Fibroblast of skin of back (primary cell): ENCODE results near the gene SLC26A8.
"Not testable (repeated sequence)": the region's sequence is repeated elsewhere in the genome, so short reads cannot be mapped to it uniquely, and the experiment has no call there.

Experiments
- DNase-seq: peaks from one replicate; pipeline ENCODE4 v3.0.0-alpha.2; 2013

The SLC26A8 gene

DNA sequence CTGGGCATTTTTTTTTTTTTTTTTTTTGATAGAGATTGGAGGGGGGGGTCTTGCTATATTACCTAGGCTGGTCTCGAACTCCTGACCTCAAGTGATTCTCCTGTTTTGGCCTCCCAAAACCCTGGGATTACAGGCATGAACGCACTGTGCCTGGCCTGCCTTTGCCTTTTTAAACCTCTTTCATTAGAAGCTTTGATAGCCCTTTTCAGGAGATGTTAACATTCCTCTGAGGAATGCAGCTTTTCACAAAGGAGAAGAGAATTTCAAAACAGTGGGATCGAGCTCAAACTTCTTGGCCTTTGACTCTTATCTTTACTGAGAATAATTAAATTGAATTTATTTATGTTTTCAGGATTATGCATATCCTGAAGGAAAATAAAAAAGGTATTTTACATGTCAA is 31.3 kb downstream of the SLC26A8 start:
- no peak for DNase-seq

DNA sequence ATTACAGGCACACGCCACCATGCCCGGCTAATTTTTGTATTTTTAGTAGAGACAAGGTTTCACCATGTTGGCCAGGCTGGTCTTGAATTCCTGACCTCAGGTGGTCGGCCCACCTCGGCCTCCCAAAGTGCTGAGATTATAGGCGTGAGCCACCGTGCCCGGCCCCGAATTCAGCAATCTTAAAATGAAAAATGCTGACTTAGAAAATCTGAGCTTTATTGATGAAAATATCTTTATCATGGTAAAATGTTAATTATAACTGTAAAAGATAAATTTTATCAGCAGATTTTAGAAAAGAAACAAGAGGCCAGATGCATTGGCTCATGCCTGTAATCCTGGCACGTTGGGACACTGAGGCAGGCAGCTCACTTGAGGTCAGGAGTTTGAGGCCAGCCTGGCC is 36.4 kb downstream of the SLC26A8 start:
- DNase-seq: not testable (repeated sequence)

- no peak for DNase-seq
These were observed 39.7 kb downstream of the SLC26A8 start for GRCh38 chr6:35984701-35985100.

DNA sequence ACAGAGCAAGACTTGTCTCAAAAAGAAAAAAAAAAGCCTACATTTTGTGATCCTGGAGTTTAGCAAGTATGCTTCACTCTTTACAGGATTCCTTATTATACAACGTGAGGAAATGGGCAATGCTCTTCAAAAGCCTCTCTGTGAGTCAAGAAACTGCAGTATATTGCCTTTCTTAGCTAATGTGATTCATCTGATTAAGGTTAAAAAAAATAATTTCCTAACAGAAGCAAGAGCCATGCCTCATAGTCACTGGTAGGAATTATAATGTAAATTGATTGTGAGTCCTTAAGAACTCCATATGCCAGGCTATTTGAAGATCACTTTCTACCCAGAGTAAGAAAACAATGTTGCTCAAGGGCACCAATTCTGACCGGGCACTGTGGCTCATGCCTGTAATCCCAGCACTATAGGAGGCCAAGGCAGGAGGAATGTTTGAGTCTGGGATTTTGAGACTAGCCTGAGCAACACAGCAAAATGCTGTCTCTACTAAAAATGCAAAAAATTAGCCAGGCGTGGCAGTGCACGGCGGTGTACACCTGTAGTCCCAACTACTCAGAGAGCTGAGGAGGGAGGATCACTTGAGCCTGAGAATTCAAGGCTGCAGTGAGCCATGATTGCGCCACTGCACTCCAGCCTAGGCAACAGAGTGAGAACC is 43.3 kb downstream of the SLC26A8 start:
- no peak for DNase-seq

GRCh38 chr6:35980126-35980525 is 44.3 kb downstream of the SLC26A8 start:
- DNase-seq: not testable (repeated sequence)

DNA sequence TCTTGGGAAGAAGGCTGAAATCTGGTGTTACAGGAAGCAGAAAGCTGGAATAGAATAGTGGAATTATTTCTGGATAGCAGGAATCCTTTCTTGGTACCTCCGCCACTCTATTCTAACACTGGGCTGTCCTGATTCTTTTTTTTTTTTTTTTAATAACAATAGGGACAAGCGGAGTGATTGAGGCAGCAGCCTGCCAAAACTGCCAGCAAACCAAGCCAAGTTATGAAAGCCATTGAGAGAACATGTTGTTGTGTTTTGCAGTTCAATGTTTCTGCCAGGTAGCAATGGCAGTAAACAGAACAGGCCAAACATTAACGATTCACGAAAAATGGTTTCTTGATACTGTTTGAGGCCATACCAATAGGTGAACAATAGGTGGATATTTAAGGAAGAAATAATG is 47.1 kb downstream of the SLC26A8 start:
- no peak for DNase-seq

DNA sequence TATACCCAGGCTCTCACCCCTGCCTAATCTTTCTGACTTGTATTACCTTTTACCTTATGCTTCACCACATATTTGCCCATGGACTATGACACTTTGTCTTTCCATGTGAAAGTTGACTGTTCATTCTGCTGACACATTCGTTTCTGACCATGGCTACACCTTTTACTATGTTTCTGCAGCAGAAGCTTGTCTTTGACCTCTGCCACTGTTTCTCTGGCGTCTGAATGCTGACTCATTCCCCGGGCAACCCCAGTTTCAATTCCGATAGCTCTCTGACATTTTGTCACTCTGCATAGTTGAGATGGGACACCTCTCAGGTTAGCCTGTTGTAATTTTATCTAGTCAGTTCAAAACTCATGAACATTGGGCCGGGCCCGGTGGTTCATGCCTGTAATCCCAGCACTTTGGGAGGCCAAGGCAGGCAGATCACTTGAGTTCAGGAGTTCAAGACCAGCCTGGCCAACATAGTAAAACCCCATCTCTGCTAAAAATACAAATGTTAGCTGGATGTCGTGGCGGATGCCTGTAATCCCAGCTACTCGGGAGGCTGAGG is 50.7 kb downstream of the SLC26A8 start:
- no peak for DNase-seq

DNA sequence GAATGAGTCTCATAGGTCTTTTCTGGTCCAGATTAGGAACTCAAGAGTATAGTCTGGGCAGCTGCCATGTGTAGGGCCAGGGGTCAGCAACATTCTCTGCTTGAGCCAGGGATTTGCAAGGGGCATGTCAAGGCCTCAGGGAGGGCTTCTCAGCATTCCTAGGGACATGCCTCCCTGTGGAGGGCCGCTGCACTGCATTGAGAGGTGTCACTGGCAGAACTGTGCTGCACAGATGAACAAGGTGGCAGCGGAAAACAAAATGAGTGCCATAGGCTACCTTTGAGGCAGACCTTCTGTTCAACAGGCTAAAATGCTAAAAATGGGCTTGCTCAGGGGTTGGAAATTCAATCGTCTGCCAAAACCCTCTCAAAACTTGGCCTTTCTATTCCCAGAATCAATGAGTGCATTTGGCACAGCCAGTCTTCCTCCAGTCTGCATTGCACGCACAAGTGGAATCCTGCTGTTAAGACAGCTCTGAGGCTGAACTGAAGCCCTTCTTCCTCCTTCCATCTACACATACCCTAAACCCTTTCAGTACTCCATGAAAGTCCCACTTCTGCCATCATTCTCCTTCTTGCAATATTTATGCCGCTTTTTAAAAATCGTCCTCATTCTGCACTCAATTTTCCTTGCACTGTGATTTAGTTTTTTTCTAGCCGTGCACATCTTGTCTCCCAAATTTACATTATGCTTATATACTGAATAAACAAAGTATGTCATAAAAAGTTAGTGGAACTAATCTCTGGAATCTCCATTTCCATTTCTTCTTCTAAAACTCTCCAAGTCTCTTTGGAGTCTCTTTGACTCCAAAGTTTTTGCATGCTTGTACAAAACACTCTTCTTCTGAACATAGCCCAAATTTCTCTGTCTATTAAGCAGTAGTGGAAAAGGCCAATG is 51.7 kb downstream of the SLC26A8 start:
- no peak for DNase-seq

DNA sequence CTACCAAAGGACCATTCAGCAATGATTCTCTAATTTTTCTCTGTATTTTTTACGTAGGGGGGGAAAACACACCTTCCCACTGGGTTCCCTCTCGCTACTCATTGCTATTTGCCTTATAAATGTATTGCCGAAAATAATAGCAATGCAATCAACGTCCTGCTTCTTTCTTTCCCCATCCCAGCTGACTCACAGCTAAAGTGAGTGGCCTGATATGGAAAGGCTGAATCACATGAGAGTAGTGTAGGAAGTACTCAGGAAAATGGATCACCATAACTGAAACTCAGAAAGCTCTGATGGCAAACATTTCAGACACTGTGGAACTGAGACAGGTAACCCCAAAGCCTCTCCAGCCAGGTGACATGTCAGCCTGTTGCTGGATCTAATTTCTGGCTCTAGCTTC is 54.3 kb downstream of the SLC26A8 start:
- peak; percentile 13 for DNase-seq

DNA sequence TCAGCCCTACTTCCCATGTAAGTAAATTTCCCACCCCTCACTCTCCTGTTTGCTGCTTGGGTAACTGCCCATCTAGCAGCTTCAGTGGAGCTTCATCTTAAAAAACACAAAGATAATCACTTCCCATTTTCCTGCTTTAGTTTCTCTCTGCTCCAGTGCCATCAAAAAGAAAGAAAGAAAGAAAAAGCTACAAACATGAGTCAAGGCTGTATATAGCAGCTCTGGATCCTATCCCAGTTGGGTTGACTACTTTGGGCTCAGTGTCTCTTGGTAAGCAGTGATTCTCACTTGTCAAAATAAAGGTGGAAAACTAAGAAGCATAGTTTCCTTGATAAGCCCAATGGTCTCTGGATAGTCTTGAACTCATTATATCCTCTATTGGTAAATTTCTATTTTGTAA is 54.8 kb downstream of the SLC26A8 start:
- DNase-seq: no peak

- DNase-seq: no peak
These were observed 55.6 kb downstream of the SLC26A8 start for GRCh38 chr6:35968821-35969220.

DNA sequence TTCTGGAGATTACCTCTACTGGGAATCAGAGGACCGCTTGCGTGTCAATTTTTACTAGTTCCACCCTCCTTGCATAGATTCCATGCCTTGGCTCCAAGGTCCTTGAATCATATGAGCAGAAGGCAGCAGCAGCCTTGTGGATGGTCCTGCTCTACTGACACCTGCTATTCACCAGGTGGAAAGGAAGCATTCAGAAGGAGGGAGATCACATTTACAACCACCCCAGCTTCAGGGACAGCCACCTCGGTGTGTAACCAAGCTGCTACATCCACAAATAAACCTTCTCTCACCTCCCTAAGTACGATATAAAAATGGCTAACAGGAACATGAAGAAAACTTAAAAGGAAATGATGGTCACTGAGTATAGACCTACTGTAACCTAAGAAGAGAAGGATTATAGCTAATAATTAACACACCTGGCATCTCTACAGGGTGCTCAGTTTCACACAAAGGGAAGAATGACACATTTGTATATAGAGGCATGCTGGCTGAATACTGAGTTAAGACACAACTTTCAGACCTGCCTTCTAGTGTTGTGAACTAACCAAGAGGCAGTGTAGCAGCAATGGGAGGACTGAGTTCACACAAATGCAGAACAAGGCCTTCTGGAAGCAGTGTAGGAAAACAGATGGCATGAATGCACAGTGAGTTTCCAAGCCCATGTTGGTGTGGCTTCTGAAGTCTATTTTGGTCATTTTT is 57.2 kb downstream of the SLC26A8 start:
- no peak for DNase-seq

DNA sequence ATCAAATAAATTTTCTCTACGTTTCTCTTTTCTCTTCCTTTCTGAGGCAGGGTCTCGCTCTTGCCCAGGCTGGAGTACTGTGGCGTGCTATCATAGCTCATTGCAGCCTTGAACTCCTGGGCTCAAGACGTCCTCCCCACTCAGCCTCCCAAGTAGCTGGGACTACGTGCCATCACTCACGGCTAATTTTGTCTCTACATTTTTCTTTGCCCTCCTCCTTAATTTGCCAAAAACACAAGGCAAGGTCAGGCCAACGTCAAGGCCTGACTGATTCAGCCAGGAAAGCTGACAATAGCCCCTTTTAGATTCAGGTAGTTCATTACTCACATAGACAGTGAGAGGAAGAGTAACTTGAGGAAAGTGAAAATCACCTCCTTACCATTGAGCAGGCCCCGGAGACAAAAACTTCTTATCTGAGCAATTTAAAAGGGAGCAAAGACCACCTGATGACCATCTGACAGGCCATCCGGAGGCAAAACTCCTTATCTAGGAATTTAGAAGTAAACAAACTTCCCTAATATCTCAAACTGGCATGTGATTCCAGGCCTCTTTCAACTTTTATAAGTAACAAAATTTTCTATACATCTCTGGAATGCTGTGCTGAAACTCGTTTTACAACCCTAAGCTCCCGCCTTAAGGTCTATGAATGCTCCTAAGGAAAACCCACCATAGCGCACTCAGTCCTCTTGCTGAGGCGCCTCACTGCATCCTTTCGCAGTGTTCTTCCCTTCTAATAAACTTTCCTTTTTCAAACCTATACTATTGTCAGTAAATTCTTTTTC is 61.5 kb downstream of the SLC26A8 start:
- DNase-seq: no peak

DNA sequence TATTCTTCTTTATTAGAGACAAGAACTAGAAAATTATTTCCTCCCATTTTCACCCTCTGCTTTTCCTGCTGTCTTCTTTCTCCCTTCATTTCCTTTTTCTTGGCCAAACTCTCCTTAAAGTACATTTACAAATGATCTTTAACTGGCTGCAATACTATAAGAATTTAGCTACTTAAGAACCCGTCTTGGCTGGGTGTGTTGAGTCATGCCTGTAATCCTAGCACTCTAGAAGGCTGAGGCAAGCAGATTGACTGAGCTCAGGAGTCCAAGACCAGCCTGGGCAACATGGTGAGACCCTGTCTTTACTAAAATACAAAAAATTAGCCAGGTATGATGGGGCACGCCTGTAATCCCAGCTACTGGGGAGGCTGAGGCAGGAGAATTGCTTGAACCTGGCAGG is 64.3 kb downstream of the SLC26A8 start:
- DNase-seq: no peak

- no peak for DNase-seq
These were observed 68.5 kb downstream of the SLC26A8 start for GRCh38 chr6:35955970-35956369.

GRCh38 chr6:35955521-35955920 is 68.9 kb downstream of the SLC26A8 start:
- DNase-seq: no peak

DNA sequence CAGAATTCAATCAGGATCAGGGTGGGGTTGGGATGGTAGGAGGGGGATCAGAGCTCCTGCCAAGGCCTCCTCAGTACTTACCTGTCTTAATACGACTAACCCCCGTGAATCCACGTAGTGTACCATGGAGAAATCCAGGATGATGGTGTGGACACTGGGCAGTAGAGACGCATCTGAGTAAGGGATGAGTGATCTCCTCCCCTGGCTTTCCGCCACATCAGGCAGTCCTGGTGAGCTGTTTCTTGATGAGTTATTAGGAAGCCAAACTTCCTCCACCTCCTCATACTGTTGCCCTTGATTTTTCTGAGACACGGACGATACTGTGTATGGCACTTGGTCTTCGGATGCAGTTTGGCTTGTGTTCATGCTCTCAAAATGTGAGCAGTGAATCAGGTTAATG is 69.4 kb downstream of the SLC26A8 start:
- no peak for DNase-seq

- DNase-seq: no peak
These were observed 70.1 kb downstream of the SLC26A8 start for GRCh38 chr6:35954333-35954732.

GRCh38 chr6:35948725-35949124 is 75.7 kb downstream of the SLC26A8 start:
- DNase-seq: peak; percentile 17

DNA sequence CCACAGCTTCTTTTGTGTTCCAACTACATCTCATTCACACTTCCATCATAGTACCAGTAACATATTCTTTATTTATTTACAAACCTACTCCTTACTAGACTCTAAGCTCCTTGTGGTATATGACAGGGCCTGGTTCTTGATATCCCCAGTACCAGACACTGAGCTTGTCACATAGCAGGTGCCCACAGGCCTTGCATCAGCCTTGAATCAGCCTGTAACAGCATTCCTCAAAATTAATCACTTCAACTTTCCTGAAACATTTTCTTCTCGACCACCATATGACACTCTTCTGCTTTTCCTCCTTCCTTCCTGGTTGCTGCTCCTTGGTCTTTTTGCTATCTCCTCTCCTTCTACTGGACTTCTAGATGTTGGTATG is 78.8 kb downstream of the SLC26A8 start:
- peak; percentile 5 for DNase-seq

DNA sequence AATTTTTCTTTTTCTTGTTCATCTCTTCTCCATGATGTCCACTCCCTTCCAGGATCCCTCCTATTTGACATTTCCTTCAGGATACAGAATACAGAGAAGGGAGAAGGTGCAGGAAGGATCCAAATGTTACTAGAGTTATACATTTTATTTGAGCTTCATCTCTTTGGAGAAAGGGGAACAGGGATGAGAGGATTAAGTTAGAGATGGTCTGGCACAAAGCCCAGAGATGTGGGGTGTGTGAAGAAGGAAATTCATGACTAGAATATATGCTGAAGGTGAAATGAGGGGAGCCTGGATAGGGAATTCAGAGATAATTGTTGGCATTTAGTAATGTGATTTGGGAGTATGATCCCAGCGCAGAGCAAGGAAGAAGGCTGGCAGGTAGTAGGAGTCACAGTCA is 81.1 kb downstream of the SLC26A8 start:
- no peak for DNase-seq

DNA sequence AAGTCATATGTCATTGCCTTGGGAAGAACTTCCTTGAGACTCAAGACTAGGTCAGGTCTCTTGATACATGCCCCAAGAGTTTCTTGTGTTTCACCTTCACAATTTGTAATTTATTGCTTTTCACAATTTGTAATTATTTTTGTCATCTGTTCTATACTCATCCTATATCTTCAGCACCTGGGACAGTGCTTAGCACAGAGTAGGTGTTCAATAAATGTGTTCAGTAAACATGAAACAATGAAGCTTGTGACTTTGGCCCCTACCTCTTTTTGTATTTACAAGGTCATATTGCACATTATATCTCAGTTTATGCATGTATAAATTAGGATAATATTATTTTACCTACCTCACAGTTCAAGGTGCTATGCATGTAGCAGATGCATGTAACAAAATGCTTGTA is 82.1 kb downstream of the SLC26A8 start:
- no peak for DNase-seq
